Hematopoietic multipotent progenitor cell (in vitro differentiated cells): ENCODE measurements around the gene TTC9. TPM values are rescaled to one million over a fixed set of nuclear protein-coding genes. Genes with fewer than 3 reads are reported as not detected.

Experiments
- DNase-seq, 3 donors: peaks; one replicate each; pipeline ENCODE4 v3.0.0-alpha.2; 2011 to 2015; ENCODE audit warnings: low read depth in 2 of 3, low spot score in 2 of 3
- total RNA-seq: library from RNA; depleted of rRNA; stranded (reverse); fragments of >200 nt; gene quantifications from one replicate; pipeline ENCODE4 v1.2.3, GENCODE V29; 2012

The TTC9 gene
- total RNA-seq, 1 donor = 5.1 TPM

- no peak for DNase-seq
Measured at GRCh38 chr14:70643967-70644366, 2.3 kb downstream of the TTC9 start.

DNA sequence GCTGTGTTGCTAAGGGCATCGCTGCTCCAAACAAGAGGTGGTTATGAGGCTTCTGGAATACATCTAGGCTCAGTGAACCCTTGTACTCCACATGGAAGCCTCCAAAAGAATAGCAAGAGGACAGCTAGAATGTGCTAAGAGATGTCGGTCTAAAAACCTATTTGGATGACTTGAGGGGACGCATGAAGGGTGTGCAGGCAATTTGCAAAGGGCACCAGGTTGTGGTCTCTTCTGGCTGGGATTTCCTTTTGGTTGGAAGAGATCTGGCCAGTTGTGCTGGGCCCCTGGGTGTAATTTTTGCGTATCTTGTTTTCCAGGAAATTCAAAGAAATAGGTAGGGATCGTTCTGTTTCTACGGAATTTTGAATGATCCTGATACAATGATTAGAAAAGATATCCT is 4.2 kb downstream of the TTC9 start:
- DNase-seq = no peak

DNA sequence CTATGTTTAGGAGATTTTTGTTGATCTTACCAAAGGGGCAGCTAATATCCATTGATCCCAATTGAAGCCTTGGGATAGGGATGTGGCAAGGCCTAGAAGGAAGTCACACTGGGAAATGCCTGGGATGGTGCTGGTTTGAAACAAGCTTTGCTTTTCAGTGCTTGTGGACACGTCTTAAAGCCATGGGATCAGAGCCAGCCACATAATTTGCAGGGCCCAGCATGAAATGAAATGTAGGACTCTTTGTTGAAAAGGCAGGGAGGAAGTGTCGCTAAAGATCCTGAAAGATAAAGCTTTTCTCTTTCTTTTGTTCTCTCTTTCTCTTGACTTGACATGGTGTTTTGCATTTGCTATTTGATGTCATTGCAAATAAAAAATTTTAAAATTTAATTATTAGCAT is 5.0 kb downstream of the TTC9 start:
- DNase-seq = no peak

- no peak for DNase-seq
Measured at GRCh38 chr14:70648346-70648745, 6.6 kb downstream of the TTC9 start.

DNA sequence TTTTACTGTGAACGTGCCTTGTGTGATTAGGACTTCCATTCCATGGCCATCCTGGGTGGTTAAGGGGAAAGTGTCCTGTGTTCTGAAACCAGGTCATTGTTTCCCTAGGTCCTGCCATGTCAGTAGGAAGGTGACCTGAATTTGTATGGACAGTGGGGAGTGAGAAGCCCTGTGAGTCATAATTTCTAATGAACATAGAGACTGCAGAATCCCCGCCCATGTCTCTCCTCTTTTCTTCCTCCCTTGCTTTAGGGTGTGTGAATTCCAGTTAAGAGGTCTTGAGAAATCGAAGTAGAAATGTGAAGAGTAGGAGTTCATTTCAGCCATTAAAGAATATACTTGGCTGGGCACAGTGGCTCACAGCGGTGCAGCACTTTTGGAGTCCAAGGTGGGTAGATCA is 8.1 kb downstream of the TTC9 start:
- no peak for DNase-seq

DNA sequence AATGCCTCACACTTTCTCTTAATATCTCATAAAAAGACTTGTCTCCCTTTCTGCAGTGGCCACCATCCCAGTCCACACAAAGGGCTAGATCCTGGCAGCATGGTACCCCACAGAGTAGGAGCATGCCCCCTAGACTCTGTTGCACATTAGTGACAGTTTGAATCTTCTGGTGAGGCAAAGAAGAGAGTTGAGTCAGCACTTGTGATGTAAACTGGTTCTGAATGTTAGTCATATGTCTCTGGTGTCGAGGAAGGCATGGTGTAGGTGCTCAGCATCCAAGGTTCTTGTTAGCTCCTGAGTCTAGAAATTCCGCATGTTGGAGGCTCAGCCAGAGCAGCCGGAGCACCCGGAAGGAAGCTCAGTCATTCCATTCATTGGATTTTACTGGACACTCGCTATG is 9.8 kb downstream of the TTC9 start:
- DNase-seq = no peak

GRCh38 chr14:70652871-70653270 is 11.2 kb downstream of the TTC9 start:
- DNase-seq = no peak

DNA sequence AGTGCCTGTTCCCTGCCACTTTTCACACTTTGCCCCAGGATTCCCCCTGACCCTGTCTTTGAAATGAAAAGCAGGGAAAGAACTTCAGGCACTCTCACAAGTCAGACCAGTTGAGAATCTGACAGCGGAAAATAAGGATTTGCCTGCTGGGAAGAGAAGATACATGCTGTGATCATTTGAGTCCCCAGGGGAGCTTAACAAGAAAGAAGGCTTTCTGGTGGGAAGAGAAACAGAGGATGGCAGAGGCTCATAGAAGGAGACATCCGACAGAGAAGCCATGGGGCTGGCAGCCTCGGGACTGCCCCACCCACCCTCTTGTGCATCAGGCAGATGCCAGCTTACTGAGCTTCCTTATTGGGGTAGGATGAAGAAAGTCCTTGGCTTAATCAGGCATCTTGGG is 11.9 kb downstream of the TTC9 start:
- no peak for DNase-seq

DNA sequence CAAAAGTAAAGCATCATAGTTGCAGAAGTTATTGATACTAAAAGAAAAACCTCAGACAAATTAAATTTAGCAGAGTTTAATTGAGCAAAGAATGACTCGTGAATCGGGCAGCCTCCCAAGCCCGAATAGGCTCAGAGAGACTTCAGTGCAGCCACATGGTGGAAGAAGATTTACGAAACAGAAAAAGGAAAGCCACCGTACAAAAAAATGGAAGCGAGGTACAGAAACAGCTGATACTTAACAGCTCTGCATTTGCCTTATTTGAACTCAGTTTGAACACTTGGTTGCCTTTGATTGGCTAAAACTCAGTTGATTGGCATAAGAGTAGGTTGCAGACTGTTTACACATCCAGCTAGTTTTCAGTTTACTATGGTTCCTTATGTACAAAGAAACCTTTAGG is 12.9 kb downstream of the TTC9 start:
- DNase-seq = peak in 1 of 3 donors; percentile 10

DNA sequence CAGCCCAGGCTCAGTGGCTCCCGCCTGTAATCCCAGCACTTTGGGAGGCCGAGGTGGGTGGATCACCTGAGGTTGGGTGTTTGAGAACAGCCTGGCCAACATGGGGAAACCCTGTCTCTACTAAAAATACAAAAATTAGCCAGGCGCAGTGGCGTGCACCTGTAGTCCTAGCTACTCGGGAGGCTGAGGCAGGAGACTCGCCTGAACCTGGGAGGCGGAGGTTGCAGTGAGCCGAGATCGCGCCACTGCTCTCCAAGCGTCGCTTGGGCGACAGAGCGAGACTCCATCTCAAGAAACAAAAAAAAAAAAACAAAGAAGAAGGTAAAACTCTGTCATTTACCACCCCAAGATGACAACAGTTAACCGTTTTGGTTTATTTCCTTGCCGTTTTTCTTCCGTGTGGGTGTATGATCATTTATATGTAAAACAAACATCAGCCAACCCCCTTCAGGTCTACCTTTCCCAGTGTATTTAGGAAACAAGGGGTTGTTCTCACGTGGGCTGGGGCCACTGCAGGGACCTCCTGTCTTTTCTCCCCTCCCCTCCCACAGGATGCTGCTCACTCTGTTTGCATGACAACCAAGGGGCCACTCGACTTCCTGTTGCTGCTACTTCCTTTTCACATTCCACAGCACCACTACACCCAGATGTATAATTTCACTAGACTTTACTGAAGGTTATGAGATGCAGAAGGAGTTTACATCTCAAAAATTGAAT is 13.6 kb downstream of the TTC9 start:
- peak in 2 of 3 donors; percentile 78 to 91 for DNase-seq

DNA sequence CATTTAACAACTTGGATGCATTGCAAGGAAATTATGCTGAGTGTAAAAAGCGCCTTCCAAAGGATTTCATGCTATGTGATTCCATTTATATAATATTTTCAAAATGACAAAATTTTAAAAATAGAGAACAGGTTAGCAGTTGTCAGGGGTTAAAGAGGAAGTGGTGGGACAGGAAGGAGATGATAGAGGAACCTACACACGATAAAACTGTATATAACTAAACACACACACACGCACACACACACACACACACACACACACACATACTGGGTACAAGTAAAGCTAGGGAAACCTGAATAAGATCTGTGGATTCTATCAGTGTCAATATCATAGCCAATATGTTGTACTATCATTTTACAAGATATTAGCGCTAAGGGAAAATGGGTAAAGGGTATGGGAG is 17.2 kb downstream of the TTC9 start:
- peak in 2 of 3 donors; percentile 54 to 81 for DNase-seq

DNA sequence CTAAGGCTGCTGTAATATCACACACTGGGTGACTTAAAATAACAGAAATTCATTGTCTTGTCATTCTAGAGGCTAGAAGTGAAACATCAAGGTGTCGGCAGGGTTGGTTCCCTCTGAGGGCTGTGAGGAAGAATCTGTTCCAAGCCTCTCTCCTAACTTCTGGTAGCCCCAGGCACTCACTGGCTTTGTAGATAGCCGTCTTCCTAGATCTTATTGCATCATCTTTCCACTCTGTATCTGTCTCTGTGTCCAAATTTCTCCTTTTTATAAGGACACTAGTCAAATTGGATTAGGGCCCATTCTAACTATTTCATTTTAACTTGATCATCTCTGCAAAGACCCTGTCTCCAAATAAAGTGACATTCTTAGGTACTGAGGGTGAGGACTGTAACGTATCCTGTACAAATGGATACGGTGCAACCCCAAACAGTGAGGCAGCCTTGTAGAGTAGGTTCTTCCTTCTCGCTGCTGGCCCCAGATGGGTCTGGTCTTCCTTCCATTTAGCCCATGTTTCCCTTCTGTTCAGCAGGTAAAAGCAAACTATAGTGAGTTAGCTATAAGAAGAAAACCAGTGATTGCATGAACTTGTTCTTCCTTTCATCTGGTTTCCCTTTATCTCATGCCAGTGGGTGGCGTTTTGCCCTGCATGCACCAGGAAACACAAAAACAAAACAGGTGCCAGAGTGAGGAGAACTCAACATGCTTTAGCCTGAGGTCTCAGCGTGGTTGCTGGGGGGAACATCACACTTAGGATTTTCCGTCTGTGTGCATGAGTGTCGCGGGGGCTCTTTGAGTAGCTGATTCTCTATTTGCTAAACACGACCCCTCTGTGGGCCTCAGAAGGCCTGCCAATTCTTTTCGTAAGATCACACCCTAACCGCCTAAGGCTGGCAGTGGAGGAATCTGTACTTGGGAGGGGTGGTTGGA is 19.5 kb downstream of the TTC9 start:
- peak in 2 of 3 donors; percentile 41 to 70 for DNase-seq

- no peak for DNase-seq
Measured at GRCh38 chr14:70662080-70662479, 20.4 kb downstream of the TTC9 start.

DNA sequence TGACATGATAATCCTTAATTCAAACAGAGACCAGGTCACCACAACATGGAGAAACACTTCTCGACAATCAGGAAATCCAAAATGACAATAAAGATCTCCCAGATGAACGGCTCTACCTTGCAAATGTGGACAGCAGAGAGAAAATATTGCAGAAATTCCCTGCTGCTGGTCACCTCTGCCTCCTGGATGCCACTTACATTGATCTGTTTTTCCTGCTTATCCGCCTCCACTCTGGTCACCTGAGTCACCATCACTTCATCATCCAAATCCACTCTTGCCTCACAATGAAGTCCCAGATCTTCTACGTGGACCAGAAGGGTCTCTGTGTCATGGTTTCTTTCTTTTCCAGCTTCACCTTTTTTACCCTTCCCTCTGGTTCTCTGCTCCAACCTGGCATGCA is 21.1 kb downstream of the TTC9 start:
- DNase-seq = no peak

- no peak for DNase-seq
Measured at GRCh38 chr14:70663707-70664179, 22.0 kb downstream of the TTC9 start.

GRCh38 chr14:70664698-70665447 is 23.2 kb downstream of the TTC9 start:
- no peak for DNase-seq

DNA sequence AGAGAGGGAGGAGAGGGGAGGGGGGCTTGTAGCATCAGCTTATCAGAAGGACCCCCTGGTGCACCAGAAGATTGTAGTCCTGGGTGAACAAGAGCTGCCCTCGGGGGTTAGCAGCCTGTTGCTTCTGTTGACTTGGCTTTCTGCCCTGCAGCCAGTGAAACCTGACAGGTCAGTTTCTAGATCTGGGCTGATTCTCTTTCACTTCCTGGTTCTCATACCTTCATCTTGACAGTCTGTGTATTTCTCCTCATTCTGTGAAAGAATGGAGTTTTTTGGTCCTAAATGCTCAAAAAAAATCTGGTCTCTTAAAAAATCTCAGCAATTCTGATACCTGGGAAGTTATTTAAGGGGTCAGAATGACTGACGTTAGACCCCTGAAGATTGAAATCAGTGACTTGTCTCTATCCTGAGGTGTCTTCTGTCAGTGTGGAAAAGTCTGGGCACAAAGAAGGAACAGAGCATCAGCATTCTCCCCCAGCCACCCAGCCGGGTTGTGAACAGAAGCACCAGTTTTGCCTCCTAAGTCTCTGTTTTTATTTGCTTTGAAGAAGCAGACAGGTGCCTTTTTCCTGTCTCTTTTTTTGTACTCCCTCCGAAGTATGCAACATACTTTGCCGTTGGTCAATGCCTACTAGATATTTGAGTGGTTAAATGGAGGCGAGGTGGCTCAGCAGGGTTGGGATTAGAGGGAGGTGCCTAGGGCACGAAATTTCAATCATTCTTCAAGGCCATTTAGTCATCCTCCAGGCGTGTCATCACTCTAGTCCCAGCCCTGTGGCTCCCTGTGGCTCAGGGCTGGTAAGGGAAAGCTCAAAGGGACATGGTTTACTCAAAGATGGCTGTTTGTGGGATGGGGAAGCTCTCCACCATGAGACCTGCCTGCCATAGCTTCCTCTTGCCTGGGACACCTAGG is 24.0 kb downstream of the TTC9 start:
- DNase-seq = no peak

DNA sequence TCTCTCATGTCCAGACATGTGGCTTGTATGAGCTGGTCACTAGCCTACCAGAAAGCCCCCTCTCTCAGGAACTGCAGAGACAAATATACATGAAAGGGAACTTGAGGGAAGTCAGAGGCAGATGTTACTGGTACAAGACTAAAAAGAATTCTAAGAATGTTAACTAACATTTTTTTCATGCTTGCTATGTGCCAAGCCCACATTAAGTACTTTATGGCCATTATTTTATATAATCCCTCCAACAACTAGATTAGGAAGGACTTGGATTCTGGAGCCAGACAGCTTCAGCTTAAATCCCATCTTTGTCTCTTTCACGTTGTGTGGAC is 24.6 kb downstream of the TTC9 start:
- DNase-seq = no peak

GRCh38 chr14:70670992-70671651 is 29.4 kb downstream of the TTC9 start:
- no peak for DNase-seq
